Stimulated activated CD4-positive, alpha-beta T cell treated with anti-CD3 and anti-CD28 coated beads, Interleukin-12 subunit alpha, Interleukin-12 subunit beta, amount 100 ng/mL, for 24 hours (primary cell): ENCODE results near the gene SHISA9.

Source experiments
- DNase-seq, 2 experiments: peaks; one replicate each; pipeline ENCODE4 v3.0.0-alpha.2; 2020; ENCODE audit warnings: low read depth in 2 of 2

The SHISA9 gene

DNA sequence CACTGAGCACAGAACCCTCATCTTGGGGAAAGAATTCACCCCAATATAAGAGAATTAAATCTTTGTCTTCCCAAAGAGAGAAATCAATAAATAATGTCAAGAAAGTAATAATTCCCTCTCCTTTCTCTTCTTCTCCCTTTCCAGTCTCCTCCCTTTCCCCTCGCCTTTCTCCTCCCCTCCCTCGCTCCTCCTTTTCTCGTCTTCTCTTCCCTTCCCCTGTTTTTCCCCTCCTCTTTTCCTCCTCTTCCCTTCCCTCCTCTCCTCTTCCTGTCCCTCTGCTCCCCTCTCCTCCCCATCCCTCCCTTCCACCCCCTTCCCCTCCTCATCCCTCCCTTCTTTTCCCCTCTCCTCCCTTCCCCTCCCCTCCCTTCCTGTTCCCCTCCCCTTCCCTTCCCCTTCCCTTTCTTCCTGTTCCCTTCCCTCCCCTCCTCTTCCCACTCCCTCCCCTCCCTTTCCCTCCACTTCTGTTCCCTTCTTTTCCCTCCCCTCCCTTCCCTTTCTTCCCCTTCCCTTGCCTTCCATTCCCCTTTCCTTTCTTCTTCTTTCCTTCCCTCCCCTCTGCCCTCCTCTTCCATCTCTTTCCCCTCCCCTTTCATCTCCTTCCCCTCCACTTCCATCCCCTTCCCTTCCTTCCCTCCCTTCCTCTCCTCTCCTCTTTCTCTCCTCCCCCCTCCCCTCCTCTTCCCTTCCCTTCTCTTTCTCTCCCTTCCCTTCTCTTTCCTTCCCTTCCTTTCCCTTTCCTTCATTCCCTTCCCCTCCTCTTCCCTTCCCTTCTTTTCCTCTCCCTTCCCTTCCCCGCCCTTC is 363.6 kb downstream of the SHISA9 start:
- no peak for DNase-seq

DNA sequence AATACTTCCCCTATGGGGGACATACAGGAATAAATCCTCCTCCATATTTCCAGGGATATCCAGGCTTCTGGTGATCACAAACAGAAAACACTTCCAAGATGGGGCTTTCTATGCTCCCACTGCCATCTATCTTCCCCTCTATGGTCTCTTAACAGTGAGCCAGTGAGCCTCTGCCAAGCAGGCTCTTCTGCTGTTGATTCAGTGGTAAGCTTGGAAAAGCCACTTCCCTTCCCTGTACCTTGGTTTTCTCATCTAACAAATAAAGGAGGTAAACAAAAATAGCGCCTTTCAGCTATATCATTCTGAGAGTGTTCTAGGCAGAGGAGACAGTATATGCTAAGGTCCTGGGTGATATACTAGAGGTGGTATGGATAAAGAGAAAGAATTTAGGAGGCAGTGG is 368.0 kb downstream of the SHISA9 start:
- DNase-seq = no peak

DNA sequence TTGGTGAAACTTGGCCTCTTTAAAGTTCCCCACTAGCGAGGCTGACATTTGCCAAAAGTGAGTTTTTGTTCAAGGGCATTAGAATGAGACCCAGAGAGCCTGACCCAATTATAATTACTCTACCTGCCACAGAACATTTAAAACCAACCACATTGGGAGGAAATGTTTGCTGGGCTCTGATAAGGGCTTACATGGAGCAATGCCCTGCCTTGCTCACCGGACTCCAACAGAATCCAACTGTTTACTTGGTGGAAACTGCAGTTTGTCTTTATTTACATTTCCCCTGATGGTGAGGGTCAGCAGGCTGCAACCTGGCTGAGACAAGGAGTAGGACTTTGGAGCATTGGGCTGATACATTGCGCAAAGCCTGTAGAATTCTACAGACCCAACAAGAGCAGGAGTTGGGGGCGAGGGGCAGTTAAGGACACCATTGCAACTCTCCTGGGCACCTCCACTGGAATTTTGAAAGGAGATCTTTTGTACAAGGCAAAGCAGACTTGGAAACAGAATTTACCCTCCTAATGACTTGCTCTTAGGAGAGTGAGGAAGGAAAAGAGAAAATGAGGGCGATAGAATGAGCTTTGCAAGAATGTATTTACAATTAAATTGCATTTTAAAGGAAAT is 368.6 kb downstream of the SHISA9 start:
- DNase-seq = no peak

DNA sequence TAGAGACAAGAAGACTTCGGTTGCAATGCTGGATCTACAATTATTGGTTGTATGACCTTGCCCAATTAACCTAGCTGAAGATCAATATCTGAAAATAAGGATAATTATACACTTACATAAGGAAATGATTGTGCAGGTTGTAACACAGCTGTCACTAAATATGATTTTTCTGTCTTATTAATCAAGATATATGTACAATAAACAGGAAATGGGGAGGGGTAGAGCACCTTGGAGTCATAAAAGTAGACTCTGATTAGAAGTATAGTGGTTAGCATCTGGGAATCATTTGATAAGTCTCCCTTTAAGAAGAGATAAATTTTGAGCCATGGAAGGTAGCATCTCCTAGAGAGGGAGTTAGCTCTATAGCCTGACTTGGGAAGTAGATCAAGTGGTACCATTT is 369.2 kb downstream of the SHISA9 start:
- no peak for DNase-seq

DNA sequence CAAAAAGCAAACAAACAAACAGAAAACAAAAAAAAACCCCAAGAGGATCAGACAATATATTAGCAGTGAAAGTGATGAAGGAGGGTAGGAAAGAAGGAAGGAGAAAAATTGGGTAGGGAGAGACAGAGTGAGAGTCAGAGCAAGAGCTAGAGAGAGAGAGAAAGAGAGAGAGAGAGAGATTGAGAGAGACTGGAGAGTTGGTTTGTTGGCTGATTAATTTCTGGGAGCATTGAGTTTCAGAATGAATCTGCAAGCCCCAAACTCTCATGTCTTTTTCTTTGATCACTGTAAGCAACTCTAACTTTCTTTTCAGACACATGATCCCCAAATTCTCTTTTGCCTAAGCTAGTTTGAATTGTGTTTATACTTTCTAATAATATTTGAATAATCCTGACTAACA is 388.1 kb downstream of the SHISA9 start:
- no peak for DNase-seq
